Measurements from ENCODE around the gene TLE4. TPM values are rescaled to one million over a fixed set of nuclear protein-coding genes. Genes with fewer than 3 reads are reported as not detected.

TLE4 gene
- total and polyA plus RNA-seq, 2 experiments from 2014 or later, result 45.8 to 72.9 TPM

GRCh38 chr9:79660615-79661014, 88.8 kb downstream of the TLE4 start:
- TF ChIP-seq POLR2AphosphoS5 (IDR thresholded peaks at IDR 0.05; ENCODE audit: low read depth), result no peak
- TF ChIP-seq ETS1 (IDR thresholded peaks at IDR 0.05), result no peak
- TF ChIP-seq, protein P1, sequence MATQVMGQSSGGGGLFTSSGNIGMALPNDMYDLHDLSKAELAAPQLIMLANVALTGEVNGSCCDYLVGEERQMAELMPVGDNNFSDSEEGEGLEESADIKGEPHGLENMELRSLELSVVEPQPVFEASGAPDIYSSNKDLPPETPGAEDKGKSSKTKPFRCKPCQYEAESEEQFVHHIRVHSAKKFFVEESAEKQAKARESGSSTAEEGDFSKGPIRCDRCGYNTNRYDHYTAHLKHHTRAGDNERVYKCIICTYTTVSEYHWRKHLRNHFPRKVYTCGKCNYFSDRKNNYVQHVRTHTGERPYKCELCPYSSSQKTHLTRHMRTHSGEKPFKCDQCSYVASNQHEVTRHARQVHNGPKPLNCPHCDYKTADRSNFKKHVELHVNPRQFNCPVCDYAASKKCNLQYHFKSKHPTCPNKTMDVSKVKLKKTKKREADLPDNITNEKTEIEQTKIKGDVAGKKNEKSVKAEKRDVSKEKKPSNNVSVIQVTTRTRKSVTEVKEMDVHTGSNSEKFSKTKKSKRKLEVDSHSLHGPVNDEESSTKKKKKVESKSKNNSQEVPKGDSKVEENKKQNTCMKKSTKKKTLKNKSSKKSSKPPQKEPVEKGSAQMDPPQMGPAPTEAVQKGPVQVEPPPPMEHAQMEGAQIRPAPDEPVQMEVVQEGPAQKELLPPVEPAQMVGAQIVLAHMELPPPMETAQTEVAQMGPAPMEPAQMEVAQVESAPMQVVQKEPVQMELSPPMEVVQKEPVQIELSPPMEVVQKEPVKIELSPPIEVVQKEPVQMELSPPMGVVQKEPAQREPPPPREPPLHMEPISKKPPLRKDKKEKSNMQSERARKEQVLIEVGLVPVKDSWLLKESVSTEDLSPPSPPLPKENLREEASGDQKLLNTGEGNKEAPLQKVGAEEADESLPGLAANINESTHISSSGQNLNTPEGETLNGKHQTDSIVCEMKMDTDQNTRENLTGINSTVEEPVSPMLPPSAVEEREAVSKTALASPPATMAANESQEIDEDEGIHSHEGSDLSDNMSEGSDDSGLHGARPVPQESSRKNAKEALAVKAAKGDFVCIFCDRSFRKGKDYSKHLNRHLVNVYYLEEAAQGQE (IDR thresholded peaks at IDR 0.05; ENCODE audit: unreplicated experiment), result no peak
- TF ChIP-seq, protein P2, sequence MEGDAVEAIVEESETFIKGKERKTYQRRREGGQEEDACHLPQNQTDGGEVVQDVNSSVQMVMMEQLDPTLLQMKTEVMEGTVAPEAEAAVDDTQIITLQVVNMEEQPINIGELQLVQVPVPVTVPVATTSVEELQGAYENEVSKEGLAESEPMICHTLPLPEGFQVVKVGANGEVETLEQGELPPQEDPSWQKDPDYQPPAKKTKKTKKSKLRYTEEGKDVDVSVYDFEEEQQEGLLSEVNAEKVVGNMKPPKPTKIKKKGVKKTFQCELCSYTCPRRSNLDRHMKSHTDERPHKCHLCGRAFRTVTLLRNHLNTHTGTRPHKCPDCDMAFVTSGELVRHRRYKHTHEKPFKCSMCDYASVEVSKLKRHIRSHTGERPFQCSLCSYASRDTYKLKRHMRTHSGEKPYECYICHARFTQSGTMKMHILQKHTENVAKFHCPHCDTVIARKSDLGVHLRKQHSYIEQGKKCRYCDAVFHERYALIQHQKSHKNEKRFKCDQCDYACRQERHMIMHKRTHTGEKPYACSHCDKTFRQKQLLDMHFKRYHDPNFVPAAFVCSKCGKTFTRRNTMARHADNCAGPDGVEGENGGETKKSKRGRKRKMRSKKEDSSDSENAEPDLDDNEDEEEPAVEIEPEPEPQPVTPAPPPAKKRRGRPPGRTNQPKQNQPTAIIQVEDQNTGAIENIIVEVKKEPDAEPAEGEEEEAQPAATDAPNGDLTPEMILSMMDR (conservative IDR thresholded peaks at IDR 0.05; ENCODE audit: low read depth in 2 of 2), result no peak
- Histone ChIP-seq H3K4me1 (ENCODE audit: insufficient read depth) (peaks cover 52% of the 10 kb centered on the region), H3K27ac (ENCODE audit: low read depth) (no peak overlapping the region; the same call in 1 of the 2 replicates), H4K20me1 (replicated peaks; ENCODE audit: insufficient read depth) (no peaks in the 10 kb centered on the region), H3K4me3 (no peak overlapping the region), H3F3A (replicated peaks; ENCODE audit: low read depth) (no peaks in the 10 kb centered on the region; the same call in 1 of the 2 replicates), H3K4me2 (peak overlapping the region; percentile 11; the same call in 1 of the 2 replicates), H3K79me2 (replicated peaks; ENCODE audit: insufficient read depth) (no peaks in the 10 kb centered on the region), H3K9me2 (ENCODE audit: insufficient read depth) (no peaks in the 10 kb centered on the region), H3K27me3 (ENCODE audit: insufficient read depth) (no peaks in the 10 kb centered on the region), H2AFZ (no peak overlapping the region), H3K36me3 (ENCODE audit: insufficient read depth) (no peaks in the 10 kb centered on the region)
- H3K27me3 Mint-ChIP-seq (ENCODE audit: insufficient read depth, low read depth, poor library complexity), result peaks cover 2% of the 10 kb centered on the region
- H3K4me3 Mint-ChIP-seq, result no peak overlapping the region
- DNase-seq (ENCODE audit: low spot score), result peak; percentile 17
- peak overlapping the region; percentile 76 for H3K27ac Mint-ChIP-seq
- peaks cover 7% of the 10 kb centered on the region; the same call in 1 of the 3 replicates for H3K36me3 Mint-ChIP-seq (ENCODE audit: low read depth)
- no peaks in the 10 kb centered on the region for H3K9me3 Mint-ChIP-seq
- ATAC-seq, result no peak
- H3K4me1 Mint-ChIP-seq, result peaks cover 53% of the 10 kb centered on the region

GRCh38 chr9:79661279-79661678, 89.5 kb downstream of the TLE4 start:
- ATAC-seq (no peak), DNase-seq (ENCODE audit: low spot score) (no peak)
- Mint-ChIP-seq H3K4me1 (peaks cover 60% of the 10 kb centered on the region), H3K27ac (peak overlapping the region; percentile 79), H3K4me3 (no peak overlapping the region), H3K27me3 (ENCODE audit: insufficient read depth, low read depth, poor library complexity) (peaks cover 2% of the 10 kb centered on the region), H3K36me3 (ENCODE audit: low read depth) (peaks cover 7% of the 10 kb centered on the region; the same call in 1 of the 3 replicates), H3K9me3 (no peaks in the 10 kb centered on the region)
- Histone ChIP-seq H3K27me3 (ENCODE audit: insufficient read depth) (no peaks in the 10 kb centered on the region), H3K27ac (ENCODE audit: low read depth) (peak overlapping the region; percentile 92; the same call in 1 of the 2 replicates), H3K36me3 (ENCODE audit: insufficient read depth) (no peaks in the 10 kb centered on the region), H3K9me2 (ENCODE audit: insufficient read depth) (no peaks in the 10 kb centered on the region), H3K4me2 (peak overlapping the region; percentile 77; the same call in 1 of the 2 replicates), H4K20me1 (replicated peaks; ENCODE audit: insufficient read depth) (no peaks in the 10 kb centered on the region), H3F3A (replicated peaks; ENCODE audit: low read depth) (no peaks in the 10 kb centered on the region; the same call in 1 of the 2 replicates), H3K4me1 (ENCODE audit: insufficient read depth) (peaks cover 56% of the 10 kb centered on the region), H3K79me2 (replicated peaks; ENCODE audit: insufficient read depth) (peaks cover 2% of the 10 kb centered on the region; the same call in 1 of the 2 replicates), H3K4me3 (no peak overlapping the region), H2AFZ (no peak overlapping the region)
- TF ChIP-seq JUNB (IDR thresholded peaks at IDR 0.05; ENCODE audit: unreplicated experiment), result no peak
- TF ChIP-seq, protein P2 (conservative IDR thresholded peaks at IDR 0.05; ENCODE audit: low read depth in 2 of 2), result no peak
- no peak for TF ChIP-seq POLR2AphosphoS5 (IDR thresholded peaks at IDR 0.05; ENCODE audit: low read depth)

All from GM23338 (cell line).